CD4-positive, alpha-beta T cell treated with Interferon gamma for 1 hour (primary cell): Measurements from ENCODE around the gene KLHL21.
A peak's percentile ranks its signal among the peaks of the same experiment; 100 is the strongest.
"Not testable (repeated sequence)": the region's sequence is repeated elsewhere in the genome, so short reads cannot be mapped to it uniquely, and the experiment has no call there.

Experiments used
- DNase-seq: peaks from one replicate; pipeline ENCODE4 v3.0.0-alpha.2; 2020

Gene KLHL21

DNA sequence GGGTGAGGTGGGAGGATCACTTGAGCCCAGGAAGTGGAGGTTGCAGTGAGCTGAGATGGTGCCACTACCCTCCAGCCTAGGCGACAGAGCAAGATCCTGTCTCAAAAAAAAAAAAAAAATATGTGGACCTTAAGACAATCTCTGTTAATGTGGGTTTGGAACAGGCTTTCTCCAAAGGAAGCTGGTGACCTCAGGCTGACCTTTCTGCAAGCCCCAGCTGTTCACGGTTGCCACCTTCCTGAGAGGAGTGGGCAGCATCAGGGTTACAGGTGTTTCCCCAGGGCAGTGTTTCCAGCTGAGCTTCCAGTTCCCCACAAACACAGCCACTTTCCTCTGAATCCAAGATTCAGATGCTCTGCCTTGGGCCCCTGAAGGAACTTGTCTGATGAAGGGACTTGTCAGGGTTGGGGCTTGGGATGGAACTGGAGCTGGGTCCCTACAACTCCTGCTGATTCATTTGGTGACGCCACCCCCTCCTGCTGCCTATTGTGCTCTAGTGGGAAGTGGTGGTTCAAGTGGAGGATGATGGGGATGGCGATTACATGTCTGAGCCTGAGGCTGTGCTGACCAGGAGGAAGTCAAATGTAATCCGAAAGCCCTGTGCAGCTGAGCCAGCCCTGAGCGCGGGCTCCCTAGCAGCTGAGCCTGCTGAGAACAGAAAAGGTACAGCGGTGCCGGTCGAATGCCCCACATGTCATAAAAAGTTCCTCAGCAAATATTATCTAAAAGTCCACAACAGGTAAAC, 20.9 kb downstream of the KLHL21 start:
- peak; percentile 52 for DNase-seq

DNA sequence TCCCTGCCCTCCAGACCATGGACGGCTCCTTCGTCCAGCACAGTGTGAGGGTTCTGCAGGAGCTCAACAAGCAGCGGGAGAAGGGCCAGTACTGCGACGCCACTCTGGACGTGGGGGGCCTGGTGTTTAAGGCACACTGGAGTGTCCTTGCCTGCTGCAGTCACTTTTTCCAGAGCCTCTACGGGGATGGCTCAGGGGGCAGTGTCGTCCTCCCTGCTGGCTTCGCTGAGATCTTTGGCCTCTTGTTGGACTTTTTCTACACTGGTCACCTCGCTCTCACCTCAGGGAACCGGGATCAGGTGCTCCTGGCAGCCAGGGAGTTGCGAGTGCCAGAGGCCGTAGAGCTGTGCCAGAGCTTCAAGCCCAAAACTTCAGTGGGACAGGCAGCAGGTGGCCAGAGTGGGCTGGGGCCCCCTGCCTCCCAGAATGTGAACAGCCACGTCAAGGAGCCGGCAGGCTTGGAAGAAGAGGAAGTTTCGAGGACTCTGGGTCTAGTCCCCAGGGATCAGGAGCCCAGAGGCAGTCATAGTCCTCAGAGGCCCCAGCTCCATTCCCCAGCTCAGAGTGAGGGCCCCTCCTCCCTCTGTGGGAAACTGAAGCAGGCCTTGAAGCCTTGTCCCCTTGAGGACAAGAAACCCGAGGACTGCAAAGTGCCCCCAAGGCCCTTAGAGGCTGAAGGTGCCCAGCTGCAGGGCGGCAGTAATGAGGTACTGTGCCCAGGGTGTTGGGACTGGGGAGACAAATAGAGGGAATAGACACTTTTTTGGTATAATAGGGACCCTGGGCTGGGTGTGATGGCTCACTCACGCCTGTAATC, 21.9 kb downstream of the KLHL21 start:
- DNase-seq = no peak

DNA sequence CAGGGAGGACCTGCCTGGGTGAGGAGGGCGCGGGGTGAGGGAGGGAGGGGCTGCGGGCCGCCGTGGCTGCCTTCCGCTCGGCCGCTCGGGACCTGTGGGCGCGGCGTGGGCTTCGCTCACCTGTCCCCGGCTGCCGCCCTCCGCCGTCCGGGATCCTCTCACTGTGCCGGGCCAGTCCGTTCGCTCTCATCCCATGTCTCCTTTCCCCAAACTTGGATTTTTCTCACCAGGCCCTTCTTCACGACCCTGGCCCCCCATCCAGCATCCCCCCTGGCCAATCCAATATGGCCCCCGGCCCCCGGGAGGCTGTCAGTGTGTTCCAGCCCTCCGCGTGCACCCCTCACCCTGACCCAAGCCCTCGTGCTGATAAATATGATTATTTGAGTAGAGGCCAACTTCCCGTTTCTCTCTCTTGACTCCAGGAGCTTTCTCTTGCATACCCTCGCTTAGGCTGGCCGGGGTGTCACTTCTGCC, 22.5 kb downstream of the KLHL21 start:
- DNase-seq = no peak

DNA sequence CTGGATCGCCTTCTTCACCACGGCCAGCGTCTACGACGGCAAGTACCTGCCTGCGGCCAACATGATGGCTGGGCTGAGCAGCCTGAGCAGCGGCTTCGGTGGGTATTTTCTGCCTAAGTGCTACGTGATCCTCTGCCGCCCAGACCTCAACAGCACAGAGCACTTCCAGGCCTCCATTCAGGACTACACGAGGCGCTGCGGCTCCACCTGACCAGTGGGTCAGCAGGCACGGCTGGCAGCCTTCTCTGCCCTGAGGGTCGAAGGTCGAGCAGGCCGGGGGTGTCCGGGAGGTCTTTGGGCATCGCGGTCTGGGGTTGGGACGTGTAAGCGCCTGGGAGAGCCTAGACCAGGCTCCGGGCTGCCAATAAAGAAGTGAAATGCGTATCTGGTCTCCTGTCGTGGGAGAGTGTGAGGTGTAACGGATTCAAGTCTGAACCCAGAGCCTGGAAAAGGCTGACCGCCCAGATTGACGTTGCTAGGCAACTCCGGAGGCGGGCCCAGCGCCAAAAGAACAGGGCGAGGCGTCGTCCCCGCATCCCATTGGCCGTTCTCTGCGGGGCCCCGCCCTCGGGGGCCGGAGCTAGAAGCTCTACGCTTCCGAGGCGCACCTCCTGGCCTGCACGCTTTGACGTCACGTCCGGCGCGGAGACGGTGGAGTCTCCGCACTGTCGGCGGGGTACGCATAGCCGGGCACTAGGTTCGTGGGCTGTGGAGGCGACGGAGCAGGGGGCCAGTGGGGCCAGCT, 23.1 kb downstream of the KLHL21 start, which contains the start of gene ZBTB48:
TSS of gene ZBTB48 (plus strand) at position 621 of the 745 bp plus-strand sequence. CDS start 616 bp downstream, outside the sequence.
- peak; percentile 98 for DNase-seq

DNA sequence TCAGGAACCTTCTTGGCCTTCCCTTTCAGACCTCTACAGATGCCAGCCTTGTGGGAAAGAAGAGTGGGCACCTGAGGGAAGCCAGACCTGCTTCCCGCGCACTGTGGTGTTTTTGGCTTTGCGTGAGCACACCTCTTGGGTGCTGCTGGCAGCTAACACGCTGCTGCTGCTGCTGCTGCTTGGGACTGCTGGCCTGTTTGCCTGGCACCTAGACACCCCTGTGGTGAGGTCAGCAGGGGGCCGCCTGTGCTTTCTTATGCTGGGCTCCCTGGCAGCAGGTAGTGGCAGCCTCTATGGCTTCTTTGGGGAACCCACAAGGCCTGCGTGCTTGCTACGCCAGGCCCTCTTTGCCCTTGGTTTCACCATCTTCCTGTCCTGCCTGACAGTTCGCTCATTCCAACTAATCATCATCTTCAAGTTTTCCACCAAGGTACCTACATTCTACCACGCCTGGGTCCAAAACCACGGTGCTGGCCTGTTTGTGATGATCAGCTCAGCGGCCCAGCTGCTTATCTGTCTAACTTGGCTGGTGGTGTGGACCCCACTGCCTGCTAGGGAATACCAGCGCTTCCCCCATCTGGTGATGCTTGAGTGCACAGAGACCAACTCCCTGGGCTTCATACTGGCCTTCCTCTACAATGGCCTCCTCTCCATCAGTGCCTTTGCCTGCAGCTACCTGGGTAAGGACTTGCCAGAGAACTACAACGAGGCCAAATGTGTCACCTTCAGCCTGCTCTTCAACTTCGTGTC, 23.9 kb downstream of the KLHL21 start:
- no peak for DNase-seq

DNA sequence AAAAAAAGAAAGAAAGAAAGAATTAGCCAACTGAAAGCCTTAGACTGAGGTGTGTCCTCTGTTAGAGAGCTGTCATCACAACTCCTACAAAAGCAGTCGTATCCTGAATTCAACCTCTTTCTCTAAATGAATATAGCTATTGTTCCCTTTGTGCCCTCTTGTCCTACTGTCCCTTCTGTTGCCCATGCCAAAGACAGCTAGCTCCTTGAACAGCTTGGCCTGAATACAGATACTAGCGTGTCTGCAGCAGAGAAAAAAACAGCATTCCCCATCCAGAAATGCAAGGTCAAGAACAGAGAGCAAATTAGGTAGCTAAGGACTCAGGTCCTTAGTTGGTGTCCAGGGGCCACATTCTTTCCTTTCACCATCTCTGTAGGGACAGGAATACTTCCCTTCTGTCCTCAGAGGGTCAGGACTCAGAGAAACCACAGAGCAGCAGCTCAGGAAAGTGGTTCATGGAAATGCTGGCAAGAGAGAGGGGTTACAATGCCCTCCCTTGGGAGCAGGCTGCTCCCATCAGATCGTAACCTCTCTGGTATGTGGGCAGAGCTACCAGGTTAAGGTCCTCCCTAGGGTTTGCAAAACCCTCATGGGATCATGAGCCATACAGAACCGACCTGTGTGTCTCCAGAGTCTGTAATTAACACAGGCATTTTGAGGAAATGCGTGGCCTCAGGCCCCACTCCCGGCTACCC, 24.7 kb downstream of the KLHL21 start:
- no peak for DNase-seq

DNA sequence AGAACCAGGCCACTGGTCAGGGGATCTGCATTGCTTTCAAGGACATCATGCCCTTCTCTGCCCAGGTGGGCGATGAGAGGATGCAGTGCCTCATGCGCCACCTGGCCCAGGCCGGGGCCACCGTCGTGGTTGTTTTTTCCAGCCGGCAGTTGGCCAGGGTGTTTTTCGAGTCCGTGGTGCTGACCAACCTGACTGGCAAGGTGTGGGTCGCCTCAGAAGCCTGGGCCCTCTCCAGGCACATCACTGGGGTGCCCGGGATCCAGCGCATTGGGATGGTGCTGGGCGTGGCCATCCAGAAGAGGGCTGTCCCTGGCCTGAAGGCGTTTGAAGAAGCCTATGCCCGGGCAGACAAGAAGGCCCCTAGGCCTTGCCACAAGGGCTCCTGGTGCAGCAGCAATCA, 27.9 kb downstream of the KLHL21 start:
- DNase-seq = no peak

DNA sequence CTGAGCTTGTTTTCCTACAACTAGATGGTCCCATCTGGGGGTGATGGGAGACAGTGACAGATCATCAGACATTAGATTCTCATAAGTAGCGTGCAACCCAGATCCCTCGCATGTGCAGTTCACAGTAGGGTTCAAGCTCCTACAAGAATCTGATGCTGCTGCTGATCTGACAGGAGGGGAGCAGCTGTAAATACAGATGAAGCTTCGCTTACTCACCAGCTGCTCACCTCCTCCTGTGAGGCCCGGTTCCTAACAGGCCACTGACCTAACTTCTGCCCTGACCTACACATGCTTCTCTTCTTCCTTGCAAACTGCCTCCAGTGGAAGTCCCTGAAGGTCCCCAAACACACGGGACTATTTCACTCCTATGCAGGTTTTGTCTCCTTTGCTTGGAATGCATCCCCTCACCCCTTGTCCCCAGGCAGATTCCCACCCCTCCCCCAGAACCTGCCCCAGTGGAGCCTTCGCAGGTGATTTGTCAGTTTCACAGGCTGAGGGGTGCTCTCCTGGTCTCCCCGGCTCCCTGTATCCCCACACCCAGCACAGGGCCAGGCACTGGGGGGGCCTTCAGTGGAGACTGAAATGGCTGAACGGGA, 28.5 kb downstream of the KLHL21 start:
- DNase-seq = no peak

DNA sequence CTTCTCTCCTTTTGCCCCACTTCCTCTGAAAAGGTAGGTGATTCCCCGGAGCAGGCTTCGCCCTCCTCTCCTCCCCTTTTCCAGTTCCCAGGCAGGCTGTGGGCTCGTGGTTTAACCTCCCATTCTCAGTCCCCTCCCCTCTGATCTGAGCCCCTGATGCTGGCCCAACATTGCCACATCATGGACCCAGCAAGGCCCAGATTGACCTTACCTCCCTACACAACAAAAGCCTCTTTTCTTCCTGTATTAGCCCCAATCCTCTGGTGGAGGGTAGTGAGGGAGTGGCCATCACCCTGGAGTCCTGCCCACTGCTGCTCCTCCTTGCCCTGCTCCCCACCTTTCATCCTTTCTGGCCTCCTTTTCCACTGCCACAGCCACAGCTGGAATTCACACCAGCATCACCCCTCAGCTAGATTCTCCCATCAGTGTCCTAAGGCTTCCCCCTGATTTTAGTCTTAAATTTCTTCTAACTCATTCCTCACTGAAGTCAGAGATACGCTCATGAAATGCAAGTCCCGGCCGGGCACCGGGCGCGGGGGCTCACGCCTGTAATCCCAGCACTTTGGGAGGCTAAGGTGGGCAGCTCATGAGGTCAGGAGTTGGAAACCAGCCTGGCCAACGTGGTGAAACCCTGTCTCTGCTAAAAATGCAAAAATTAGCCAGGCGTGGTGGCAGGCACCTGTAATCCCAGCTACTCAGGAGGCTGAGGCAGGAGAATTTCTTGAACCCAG, 29.9 kb downstream of the KLHL21 start:
- DNase-seq = no peak

DNA sequence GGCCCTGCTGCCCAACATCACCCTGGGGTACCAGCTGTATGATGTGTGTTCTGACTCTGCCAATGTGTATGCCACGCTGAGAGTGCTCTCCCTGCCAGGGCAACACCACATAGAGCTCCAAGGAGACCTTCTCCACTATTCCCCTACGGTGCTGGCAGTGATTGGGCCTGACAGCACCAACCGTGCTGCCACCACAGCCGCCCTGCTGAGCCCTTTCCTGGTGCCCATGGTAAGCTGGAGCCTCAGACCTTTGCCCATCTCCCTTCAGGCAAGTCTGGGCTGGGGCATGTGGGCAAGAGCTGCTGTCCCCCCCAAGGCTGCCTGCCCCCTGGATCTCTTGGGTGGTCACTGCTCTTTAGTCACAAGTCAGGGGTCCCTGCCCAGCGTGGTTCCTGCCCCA, 31.7 kb downstream of the KLHL21 start:
- no peak for DNase-seq

DNA sequence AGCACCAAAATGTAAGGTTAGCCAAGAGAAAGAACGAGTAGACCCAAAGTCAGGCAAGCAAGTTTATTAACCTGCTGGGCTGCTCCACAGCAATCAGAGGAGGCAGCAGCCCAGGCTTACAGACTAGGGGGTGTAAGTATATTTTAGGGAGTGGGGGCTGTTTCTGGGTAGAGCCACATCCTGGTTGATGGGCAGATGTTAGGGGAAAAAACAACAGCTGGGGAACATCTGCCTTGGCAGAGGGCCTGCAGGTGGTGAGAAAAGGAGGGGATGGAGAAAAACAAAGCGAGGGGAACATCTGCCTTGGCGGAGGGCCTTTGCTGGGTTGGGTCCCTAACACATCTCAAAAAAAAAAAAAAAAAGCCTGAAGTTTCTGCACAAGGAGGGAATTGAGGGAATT, 32.6 kb downstream of the KLHL21 start:
- no peak for DNase-seq

DNA sequence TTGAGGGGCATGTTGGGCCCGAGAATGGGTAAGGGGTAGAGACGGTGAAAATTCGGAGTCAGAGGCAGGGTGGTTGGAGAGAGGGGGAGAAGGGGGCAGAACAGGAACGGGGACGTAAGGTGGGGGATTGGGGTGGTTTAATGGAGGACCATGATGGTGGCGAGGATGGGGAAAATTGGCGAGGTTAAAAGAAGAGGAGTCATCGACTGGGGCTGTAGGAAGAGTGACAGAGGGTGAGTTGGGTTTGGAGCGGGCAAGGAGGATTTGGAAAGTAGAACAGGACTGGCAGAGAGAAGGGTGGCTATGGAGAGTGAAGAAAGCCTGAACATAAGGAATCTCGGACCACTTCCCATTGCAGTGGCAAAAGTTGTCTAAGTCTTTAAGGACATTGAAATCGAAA, 33.6 kb downstream of the KLHL21 start:
- DNase-seq = no peak

DNA sequence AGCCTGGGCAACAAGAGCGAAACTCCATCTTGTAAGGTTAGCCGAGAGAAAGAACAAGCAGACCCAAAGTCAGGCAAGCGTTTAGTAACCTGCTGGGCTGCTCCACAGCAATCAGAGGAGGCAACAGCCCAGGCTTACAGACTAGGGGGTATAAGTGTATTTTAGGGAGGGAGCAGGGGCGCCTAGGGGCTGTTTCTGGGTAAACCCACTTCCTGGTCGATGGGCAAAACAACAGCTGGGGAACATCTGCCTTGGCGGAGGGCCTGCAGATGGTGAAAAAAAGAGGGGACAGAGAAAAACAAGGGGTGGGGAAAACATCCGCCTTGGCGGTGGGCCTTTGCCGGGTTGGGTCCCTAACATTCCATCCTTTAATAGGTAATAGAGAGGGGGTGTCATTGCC, 42.4 kb downstream of the KLHL21 start:
- DNase-seq = no peak

DNA sequence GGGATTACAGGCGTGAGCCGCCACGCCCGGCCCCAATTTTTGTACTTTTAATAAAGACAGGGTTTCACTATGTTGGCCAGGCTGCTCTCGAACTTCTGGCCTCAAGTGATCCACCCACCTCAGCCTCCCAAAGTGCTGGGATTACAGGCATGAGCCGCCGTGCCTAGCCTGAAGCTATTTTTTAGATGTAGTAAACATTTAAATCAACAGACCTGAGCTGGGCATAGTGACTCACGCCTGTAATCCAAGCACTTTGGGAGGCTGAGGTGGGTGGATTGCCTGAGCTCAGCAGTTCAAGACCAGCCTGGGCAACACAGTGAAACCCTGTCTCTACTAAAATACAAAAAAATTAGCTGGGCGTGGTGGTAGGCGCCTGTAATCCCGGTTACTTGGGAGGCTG, 43.5 kb downstream of the KLHL21 start:
- not testable (repeated sequence) for DNase-seq

DNA sequence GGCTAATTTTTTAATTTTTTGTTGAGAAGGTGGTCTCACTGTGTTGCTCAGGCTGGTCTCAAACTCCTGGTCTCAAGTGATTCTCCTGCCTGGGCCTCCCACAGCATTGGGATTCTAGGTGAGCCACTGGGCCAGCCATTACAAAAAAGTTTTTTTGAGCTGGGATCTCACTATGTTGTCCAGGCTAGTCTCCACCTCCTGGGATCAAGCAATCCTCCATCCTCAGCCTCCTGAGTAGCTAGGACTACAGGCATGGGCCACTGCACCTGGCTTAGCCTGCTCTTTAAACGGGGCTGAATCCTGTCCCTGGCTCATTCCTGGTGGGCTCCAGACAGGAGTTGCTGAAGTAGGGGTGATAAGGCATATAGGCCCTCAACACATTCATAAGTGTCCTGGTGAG, 45.1 kb downstream of the KLHL21 start:
- no peak for DNase-seq

DNA sequence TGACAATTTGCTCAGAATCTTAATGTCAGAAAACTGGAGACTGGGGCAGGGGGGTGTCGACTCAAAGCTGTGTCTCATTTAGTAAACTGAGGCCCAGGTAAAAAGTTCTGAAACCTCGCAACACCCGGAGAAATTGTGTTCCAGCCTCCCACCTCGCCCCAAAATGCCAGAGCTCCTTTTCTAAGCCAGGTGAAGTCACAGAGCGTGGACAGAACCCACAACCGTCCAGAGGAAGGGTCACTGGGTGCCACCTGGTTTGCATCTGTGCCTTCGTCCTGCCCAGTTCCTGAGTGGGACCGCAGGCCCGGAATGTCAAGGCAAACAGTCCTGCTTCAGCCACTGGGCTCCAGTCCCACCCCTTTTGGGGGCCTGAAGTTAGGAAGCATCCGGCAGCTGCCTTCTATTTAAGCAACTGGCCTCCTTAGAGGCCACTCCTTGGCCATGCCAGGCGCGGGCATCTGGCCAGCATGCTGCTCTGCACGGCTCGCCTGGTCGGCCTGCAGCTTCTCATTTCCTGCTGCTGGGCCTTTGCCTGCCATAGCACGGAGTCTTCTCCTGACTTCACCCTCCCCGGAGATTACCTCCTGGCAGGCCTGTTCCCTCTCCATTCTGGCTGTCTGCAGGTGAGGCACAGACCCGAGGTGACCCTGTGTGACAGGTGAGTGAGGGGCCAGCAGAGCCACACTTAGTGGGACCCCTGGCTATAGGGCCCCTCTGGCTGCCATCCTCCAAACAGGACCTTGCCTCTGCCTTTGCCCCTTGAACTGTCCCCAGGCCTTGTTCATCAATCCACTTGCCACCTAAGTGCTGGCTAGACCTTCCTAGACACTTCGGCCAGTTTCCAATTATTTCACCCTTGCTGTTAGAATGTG, 47.5 kb downstream of the KLHL21 start, which contains the start of gene TAS1R1:
TSS of gene TAS1R1 (plus strand) at position 401 of the 872 bp plus-strand sequence. CDS start at position 468, 67 bp downstream.
- no peak for DNase-seq

DNA sequence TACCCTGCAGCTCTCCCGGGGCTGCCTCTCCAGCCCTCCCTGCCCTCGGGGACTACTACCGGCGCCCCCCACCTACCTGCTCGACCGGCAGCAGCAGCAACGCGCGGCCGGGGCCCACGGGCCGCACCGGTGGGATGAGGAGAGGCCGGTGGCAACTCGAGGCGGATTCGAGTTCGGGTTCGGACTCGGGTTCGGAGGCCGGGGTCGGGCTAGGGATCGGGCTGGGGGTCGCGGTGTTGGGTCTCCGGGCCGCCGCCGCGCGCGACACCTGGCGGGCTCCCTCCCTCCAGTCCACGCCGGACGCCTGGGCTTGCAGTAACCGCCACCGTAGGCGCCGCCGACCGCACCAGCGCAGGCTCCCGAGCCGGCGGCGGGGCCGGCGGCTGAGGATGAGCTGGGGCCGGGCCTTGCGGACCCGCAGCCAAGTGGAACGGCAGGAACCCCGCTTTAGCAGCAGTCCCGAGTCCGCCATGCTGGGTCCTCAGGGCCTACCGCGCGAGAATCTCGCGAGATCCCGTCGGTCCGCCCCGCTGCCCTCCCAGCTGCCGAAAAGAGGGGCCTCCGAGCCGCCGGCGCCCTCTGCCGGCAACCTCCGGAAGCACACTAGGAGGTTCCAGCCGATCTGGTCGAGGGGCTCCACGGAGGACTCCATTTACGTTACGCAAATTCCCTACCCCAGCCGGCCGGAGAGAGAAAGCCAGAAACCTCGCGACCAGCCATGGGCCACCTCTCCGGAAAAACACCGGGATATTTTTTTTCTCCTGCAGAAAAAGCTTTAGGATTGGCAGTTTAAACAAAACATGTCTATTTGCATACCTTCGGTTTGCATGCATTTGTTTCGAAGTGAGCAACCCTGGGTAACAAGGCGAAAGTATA, 48.4 kb downstream of the KLHL21 start, which contains the start of gene NOL9:
TSS of gene NOL9 (minus strand) at position 483 of the 876 bp plus-strand sequence. CDS start at position 472, 11 bp downstream.
- DNase-seq = peak; percentile 93

DNA sequence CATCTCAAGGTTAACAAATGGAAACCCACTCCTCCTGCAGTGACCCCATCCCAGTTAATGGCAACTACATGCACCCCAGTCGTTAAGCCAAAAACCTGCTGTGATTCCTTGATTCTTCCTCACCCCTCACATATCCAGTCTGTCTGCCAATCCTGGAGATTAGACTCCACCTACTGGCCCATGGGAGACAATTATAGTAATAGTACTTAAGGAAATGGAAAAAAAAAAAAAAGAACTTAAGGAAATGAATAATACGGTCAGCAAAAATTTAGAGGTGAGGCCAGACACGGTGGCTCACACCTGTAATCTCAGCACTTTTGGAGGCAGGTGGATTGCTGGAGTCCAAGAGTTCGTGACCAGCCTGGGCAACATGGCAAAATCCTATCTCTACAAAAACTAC, 55.4 kb downstream of the KLHL21 start:
- DNase-seq = no peak
